NB4 (cell line): ENCODE results near the gene FSHB.

Source experiments
- POLR2A ChIP-seq: IDR thresholded peaks from 2 replicates; pipeline ENCODE4 v1.6.1; 2011; ENCODE audit warnings: mild to moderate bottlenecking; ENCODE audit not compliant: insufficient read length; ENCODE audit errors: extremely low read depth
- TF ChIP-seq, protein P1 (sequence below): IDR thresholded peaks from one replicate; pipeline ENCODE4 v1.5.1; 2012; ENCODE audit warnings: low read depth, low read length
- TF ChIP-seq, protein P2 (sequence below): IDR thresholded peaks from 2 replicates; pipeline ENCODE4 v1.6.1; 2011; ENCODE audit warnings: low read depth, low read length

DNA sequence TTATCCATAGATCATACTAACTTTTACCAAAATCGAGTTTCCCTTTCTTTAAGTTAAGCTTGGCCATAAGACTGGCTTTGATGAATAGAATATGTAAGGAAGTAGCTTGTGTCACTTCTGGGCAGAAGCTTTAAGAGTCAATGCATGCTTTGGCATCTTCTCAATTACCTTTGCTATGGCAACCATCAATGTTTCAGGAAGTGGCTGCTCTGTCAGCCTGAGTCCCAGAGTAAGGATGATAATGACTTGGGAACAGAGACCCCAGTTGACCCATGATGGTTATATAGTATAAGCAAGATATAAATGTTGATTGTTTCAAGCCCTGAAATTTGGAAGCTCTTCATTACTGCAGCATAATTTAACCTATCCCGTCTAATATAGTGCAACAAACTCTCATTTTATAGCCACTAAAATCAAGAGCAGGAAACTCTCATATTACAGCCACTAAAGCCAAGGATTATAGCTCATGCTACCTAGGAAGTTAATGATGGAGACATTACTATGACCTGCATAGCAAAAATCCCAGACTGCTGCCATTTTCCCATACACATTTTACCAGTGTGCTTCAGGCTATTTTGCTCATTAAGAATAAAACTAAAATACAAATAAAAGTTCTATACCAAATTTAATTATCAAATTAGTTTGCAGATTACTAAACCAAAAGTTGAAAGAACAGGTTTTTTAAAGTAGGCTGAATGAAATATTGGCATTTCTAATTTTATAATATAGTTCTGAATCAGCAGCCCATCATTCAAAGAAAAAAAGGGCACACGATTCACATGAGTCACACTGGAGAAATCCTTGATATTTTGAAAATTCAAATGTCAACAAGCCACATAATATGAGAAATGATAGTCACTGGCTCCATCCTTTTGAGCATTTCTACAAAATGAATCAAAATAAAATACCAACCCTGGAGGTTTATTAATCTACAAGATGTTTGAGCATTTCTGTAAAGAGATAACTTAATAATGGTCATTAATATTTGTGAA lies 23.8 kb downstream of the FSHB start:
- TF ChIP-seq, protein P1, sequence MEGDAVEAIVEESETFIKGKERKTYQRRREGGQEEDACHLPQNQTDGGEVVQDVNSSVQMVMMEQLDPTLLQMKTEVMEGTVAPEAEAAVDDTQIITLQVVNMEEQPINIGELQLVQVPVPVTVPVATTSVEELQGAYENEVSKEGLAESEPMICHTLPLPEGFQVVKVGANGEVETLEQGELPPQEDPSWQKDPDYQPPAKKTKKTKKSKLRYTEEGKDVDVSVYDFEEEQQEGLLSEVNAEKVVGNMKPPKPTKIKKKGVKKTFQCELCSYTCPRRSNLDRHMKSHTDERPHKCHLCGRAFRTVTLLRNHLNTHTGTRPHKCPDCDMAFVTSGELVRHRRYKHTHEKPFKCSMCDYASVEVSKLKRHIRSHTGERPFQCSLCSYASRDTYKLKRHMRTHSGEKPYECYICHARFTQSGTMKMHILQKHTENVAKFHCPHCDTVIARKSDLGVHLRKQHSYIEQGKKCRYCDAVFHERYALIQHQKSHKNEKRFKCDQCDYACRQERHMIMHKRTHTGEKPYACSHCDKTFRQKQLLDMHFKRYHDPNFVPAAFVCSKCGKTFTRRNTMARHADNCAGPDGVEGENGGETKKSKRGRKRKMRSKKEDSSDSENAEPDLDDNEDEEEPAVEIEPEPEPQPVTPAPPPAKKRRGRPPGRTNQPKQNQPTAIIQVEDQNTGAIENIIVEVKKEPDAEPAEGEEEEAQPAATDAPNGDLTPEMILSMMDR: no peak
- TF ChIP-seq POLR2A: no peak
- TF ChIP-seq, protein P2, sequence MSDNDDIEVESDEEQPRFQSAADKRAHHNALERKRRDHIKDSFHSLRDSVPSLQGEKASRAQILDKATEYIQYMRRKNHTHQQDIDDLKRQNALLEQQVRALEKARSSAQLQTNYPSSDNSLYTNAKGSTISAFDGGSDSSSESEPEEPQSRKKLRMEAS: no peak
